Gastrocnemius medialis (tissue), 4 donors: Measurements from ENCODE around the gene RCAN1. TPM values are rescaled to one million over a fixed set of nuclear protein-coding genes. Genes with fewer than 3 reads are reported as not detected.

Source experiments
- ATAC-seq, 2 donors: fragments of 150-250 bp; one replicate each; pipeline ENCODE4 v1.9.1; 2016
- DNase-seq, 2 donors: peaks; one replicate each; pipeline ENCODE4 v3.0.0-alpha.2; 2019
- H3K27ac ChIP-seq, 4 donors: fragments of 200-600 bp; sonication (generic); 1 replicate in 1 of 4; 2 replicates in 3 of 4; pipeline ENCODE4 v1.5.1; 2016 to 2018; ENCODE audit warnings: mild to moderate bottlenecking in 2 of 4, moderate library complexity in 1 of 4
- H3K27me3 ChIP-seq, 3 donors: fragments of 200-600 bp; sonication (generic) in 2 of 3; 1 replicate in 1 of 3; 2 replicates in 2 of 3; pipeline versions ENCODE4 v1.5.1 to v1.6.0; 2016 to 2019; ENCODE audit warnings: mild to moderate bottlenecking in 1 of 3, moderate library complexity in 1 of 3
- H3K36me3 ChIP-seq, 2 donors: fragments of 200-600 bp; sonication (generic) in 1 of 2; one replicate each; pipeline ENCODE4 v1.5.1; 2017 to 2018
- H3K4me1 ChIP-seq, 2 donors: fragments of 200-600 bp; sonication (generic) in 1 of 2; one replicate each; pipeline ENCODE4 v1.5.1; 2016 to 2017; ENCODE audit warnings: mild to moderate bottlenecking in 2 of 2
- H3K4me3 ChIP-seq, 4 donors: fragments of 200-600 bp; sonication (generic) in 3 of 4; 1 replicate in 1 of 4; 2 replicates in 3 of 4; pipeline ENCODE4 v1.5.1; 2016 to 2019; ENCODE audit warnings: mild to moderate bottlenecking in 2 of 4
- H3K9me3 ChIP-seq, 3 donors: fragments of 200-600 bp; sonication (generic) in 2 of 3; 1 replicate in 1 of 3; 2 replicates in 2 of 3; pipeline ENCODE4 v1.5.1; 2016 to 2019
- POLR2A ChIP-seq, 2 donors: fragments of 450-650 bp; IDR thresholded peaks; one replicate each; pipeline ENCODE4 v1.6.1; 2017; ENCODE audit warnings: antibody characterized with exemption in 2 of 2, mild to moderate bottlenecking in 2 of 2, moderate library complexity in 2 of 2
- in situ Hi-C, 4 donors: fragments of 200-750 bp; cut with MboI; loops; one replicate each; pipeline versions ENCODE4 v1.15.0 to v1.8.0; 2017; ENCODE audit warnings: low sequenced_read_pairs in 4 of 4
- intact Hi-C: fragments of 100-400 bp; cut with DNase I; formaldehyde crosslinking; loops from one replicate; pipeline ENCODE4 v1.15.1; 2023; ENCODE audit warnings: low total_unique reads
- total RNA-seq, 4 donors: library from RNA; depleted of rRNA; stranded (reverse); fragments of >200 nt; gene quantifications; one replicate each; pipeline versions ENCODE4 v1.1.0 to v1.2.3, GENCODE V29; 2016
- TF ChIP-seq, protein P1 (sequence below), 5 experiments: fragments of 450-650 bp in 3 of 5; fragments of 200-600 bp in 2 of 5; sonication (generic) in 2 of 5; IDR thresholded peaks in 4 of 5; conservative IDR thresholded peaks in 1 of 5; 1 replicate in 4 of 5; 2 replicates in 1 of 5; pipeline ENCODE4 v1.5.1; 2016 to 2019; ENCODE audit warnings: antibody characterized with exemption in 5 of 5, mild to moderate bottlenecking in 3 of 5, moderate library complexity in 3 of 5

Gene RCAN1
- total RNA-seq, 4 donors from 2014 or later: 21.7 to 37.9 (median 33.2) TPM

DNA sequence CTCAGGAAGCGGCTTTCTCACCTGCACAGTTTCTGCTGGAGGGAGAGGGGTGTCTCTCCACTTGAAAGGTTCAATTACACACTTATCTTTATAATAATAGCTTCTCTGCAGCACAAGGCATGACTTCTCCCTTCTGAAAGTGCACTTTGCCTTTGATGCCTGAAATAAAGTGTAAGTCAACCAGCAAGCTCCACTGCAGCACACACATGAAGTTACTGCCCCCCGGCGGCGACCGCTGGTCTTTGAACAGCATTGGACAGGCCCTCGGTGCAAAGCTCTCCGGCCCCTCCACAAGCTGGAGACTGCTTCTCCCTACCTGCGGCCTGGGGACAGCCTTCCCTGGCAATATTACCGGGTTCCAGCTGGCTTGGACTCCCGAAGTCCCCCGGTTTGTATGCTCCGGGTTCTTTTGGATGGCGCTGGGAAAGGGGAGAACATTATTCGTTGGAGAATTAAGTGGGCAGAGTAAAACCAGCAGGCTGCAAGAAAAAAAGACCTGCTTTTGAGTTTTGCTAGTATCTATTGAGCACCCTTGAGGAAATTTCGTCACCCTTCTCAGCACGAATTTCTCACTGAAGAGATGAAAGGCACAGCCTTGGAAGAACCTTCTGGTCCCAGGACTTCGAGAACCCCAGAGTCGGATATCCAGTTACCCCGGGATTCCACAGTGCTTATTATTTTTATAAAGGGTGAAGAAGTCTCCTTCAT is 11.8 kb downstream of the RCAN1 start:
- TF ChIP-seq, protein P1, sequence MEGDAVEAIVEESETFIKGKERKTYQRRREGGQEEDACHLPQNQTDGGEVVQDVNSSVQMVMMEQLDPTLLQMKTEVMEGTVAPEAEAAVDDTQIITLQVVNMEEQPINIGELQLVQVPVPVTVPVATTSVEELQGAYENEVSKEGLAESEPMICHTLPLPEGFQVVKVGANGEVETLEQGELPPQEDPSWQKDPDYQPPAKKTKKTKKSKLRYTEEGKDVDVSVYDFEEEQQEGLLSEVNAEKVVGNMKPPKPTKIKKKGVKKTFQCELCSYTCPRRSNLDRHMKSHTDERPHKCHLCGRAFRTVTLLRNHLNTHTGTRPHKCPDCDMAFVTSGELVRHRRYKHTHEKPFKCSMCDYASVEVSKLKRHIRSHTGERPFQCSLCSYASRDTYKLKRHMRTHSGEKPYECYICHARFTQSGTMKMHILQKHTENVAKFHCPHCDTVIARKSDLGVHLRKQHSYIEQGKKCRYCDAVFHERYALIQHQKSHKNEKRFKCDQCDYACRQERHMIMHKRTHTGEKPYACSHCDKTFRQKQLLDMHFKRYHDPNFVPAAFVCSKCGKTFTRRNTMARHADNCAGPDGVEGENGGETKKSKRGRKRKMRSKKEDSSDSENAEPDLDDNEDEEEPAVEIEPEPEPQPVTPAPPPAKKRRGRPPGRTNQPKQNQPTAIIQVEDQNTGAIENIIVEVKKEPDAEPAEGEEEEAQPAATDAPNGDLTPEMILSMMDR (IDR thresholded peaks at IDR 0.05 in 4 of 5, conservative IDR thresholded peaks at IDR 0.05 in 1 of 5): peak; percentile 45 to 76 (median 67)
- TF ChIP-seq POLR2A (IDR thresholded peaks at IDR 0.05): no peak
- DNase-seq (peak; percentile 51 to 61), ATAC-seq (peak; percentile 65 to 75)
- Histone ChIP-seq H3K36me3 (no peaks in the 10 kb centered on the region), H3K4me3 (no peak overlapping the region), H3K27ac (no peak overlapping the region), H3K9me3 (no peaks in the 10 kb centered on the region), H3K4me1 (peaks cover 3 to 4% of the 10 kb centered on the region in 2 donors), H3K27me3 (no peaks in the 10 kb centered on the region)
- in situ Hi-C loops (loop anchor here in 2 of 4 donors (25.0 kb wide), 1 partner anchor 691 kb away; the partner anchor contains the start of gene ATP5PO (in 2 of the 2)), intact Hi-C loops (loop anchor here (1.0 kb wide), 2 partner anchors 92 to 242 kb away; no protein-coding TSS in a partner anchor)

DNA sequence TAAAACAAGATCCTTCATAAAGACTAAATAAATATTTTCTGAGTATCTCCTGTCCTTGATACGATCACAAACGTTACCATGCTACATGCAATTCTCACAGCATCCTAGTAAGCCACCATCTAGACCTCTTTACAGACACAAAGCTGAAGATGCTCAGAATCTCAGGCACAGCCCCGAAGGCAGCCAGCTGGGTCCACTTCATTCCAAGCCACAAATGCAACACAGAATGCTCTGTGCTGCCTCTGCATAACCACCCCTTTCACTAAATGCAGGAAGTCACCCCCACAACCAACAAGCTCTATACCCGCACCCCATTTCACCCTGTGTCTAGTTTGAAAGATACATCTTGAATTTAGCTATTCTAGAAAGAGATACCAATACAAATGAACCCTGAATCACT is 12.9 kb downstream of the RCAN1 start:
- H3K27me3 ChIP-seq: no peaks in the 10 kb centered on the region
- H3K4me3 ChIP-seq: no peak overlapping the region
- no peak for DNase-seq
- no peak for ATAC-seq
- no peak for TF ChIP-seq POLR2A (IDR thresholded peaks at IDR 0.05)
- TF ChIP-seq, protein P1 (IDR thresholded peaks at IDR 0.05 in 4 of 5, conservative IDR thresholded peaks at IDR 0.05 in 1 of 5): no peak
- no peaks in the 10 kb centered on the region for H3K36me3 ChIP-seq
- no peak overlapping the region for H3K27ac ChIP-seq
- peaks cover 3 to 4% of the 10 kb centered on the region in 2 donors for H3K4me1 ChIP-seq
- intact Hi-C loops: no loop called here
- in situ Hi-C loops: loop anchor here in 2 of 4 donors (25.0 kb wide), 1 partner anchor 690 kb away; the partner anchor contains the start of gene ATP5PO (in 2 of the 2)
- H3K9me3 ChIP-seq: no peaks in the 10 kb centered on the region

DNA sequence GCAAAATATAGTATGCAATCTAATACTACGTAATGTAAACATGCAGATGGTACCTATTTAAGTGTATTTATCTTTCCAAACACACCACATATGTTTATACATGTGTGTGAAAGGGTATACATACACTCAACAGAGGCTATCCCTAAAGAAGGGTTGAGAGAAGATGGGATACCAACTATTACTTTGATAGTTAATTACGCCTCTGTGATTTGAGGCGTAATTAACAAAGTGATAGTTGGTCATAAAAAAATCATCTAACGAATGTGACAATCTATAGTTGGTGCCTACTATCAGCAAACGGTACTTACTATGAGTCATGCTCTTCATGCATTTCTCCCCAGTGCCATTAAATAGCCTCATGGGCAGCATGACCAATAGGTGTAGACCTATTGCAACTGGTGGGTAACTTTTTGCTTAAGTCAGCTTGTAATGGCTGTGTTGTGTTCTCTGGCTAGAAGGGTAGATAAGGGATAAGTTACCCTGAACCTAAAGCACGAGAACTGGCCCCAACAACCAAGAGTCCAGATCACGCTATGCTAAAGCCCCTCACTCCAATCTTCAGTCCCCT is 15.3 kb downstream of the RCAN1 start:
- peaks cover 3 to 8% of the 10 kb centered on the region in 2 donors for H3K4me1 ChIP-seq
- no peaks in the 10 kb centered on the region for H3K9me3 ChIP-seq
- ATAC-seq: no peak
- no peak overlapping the region for H3K27ac ChIP-seq
- no peak overlapping the region for H3K4me3 ChIP-seq
- no peaks in the 10 kb centered on the region for H3K27me3 ChIP-seq
- TF ChIP-seq, protein P1 (IDR thresholded peaks at IDR 0.05 in 4 of 5, conservative IDR thresholded peaks at IDR 0.05 in 1 of 5): no peak
- TF ChIP-seq POLR2A (IDR thresholded peaks at IDR 0.05): no peak
- in situ Hi-C loops (loop anchor here in 2 of 4 donors (25.0 kb wide), 1 partner anchor 687 kb away; the partner anchor contains the start of gene ATP5PO (in 2 of the 2)), intact Hi-C loops (no loop called here)
- no peaks in the 10 kb centered on the region for H3K36me3 ChIP-seq
- DNase-seq: no peak

DNA sequence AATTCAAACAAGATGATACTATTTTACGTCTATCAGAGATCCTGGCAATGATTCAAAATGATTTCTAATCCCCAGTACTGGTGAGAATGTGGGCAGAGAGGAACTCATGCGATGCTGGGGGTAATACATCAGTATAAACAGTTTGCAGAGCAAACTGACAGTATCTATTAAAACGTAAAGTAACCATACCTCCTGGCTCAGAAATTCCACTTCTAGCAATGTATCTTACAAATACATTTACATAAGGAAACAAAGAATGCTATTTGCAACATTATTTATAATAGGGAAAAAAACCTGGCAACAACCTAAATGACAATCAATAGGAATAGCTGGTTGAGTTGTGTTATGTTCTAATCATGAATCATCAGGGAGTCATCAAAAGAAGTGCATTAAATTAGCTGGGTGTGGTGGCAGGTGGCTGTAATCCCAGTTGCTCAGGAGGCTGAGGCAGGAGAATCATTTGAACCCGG is 15.9 kb downstream of the RCAN1 start:
- H3K36me3 ChIP-seq: no peaks in the 10 kb centered on the region
- no peaks in the 10 kb centered on the region for H3K27me3 ChIP-seq
- no peaks in the 10 kb centered on the region for H3K9me3 ChIP-seq
- no peak for DNase-seq
- in situ Hi-C loops: no loop called here
- no peak overlapping the region for H3K4me3 ChIP-seq
- peaks cover 3 to 14% of the 10 kb centered on the region in 2 donors for H3K4me1 ChIP-seq
- no peak overlapping the region for H3K27ac ChIP-seq
- no peak for ATAC-seq
- intact Hi-C loops: no loop called here
- TF ChIP-seq POLR2A (IDR thresholded peaks at IDR 0.05): no peak
- TF ChIP-seq, protein P1 (IDR thresholded peaks at IDR 0.05 in 4 of 5, conservative IDR thresholded peaks at IDR 0.05 in 1 of 5): no peak
